HG03378 (cell line): Measurements from ENCODE around the gene CDKN1B.

Source experiments
- ATAC-seq: cut with Tn5 transposase; IDR thresholded peaks from one replicate; pipeline ENCODE4 v1.9.1; 2021; ENCODE audit warnings: mild to moderate bottlenecking, moderate library complexity; ENCODE audit not compliant: unreplicated experiment

Gene CDKN1B

GRCh38 chr12:12716793-12717585 is at the start of gene CDKN1B:
TSS of gene CDKN1B (plus strand) at chr12:12717368. CDS start at chr12:12717840, 472 bp downstream.
- no peak for ATAC-seq

- no peak for ATAC-seq
Observed at GRCh38 chr12:12668005-12668404, 49.2 kb upstream of the CDKN1B start.

GRCh38 chr12:12669020-12669419 is 48.1 kb upstream of the CDKN1B start:
- ATAC-seq: no peak

GRCh38 chr12:12671850-12672660 is 45.1 kb upstream of the CDKN1B start:
- ATAC-seq: no peak

- ATAC-seq: peak; percentile 50
Observed at GRCh38 chr12:12673296-12673695, 43.9 kb upstream of the CDKN1B start.

GRCh38 chr12:12676605-12677004 is 40.6 kb upstream of the CDKN1B start:
- ATAC-seq: no peak

GRCh38 chr12:12681061-12681765 is 36.0 kb upstream of the CDKN1B start:
- ATAC-seq: no peak

- ATAC-seq: no peak
Observed at GRCh38 chr12:12682284-12682683, 34.9 kb upstream of the CDKN1B start.

GRCh38 chr12:12683136-12683697 is 34.0 kb upstream of the CDKN1B start:
- no peak for ATAC-seq

GRCh38 chr12:12683725-12684124 is 33.4 kb upstream of the CDKN1B start:
- no peak for ATAC-seq

- ATAC-seq: no peak
Observed at GRCh38 chr12:12684375-12685106, 32.6 kb upstream of the CDKN1B start.

- ATAC-seq: no peak
Observed at GRCh38 chr12:12685305-12685704, 31.9 kb upstream of the CDKN1B start.

GRCh38 chr12:12686472-12686871 is 30.7 kb upstream of the CDKN1B start:
- no peak for ATAC-seq

GRCh38 chr12:12686925-12687324 is 30.2 kb upstream of the CDKN1B start:
- ATAC-seq: no peak

- ATAC-seq: no peak
Observed at GRCh38 chr12:12689647-12690300, 27.4 kb upstream of the CDKN1B start.

- peak; percentile 35 for ATAC-seq
Observed at GRCh38 chr12:12691549-12691948, 25.6 kb upstream of the CDKN1B start.

- peak; percentile 22 for ATAC-seq
Observed at GRCh38 chr12:12693111-12693671, 24.0 kb upstream of the CDKN1B start.

GRCh38 chr12:12696562-12697383 is 20.4 kb upstream of the CDKN1B start:
- peak; percentile 70 for ATAC-seq

GRCh38 chr12:12699345-12699744 is 17.8 kb upstream of the CDKN1B start:
- ATAC-seq: no peak
